CD4-positive, alpha-beta T cell treated with Interleukin-15 for 1 hour (primary cell): ENCODE data around the gene FGF9.
A peak's percentile ranks its signal among the peaks of the same experiment; 100 is the strongest.

Source experiments
- DNase-seq: peaks from one replicate; pipeline ENCODE4 v3.0.0-alpha.2; 2020

FGF9 gene

GRCh38 chr13:21670883-21671619 lies at the start of gene FGF9:
FGF9 (plus strand) TSS chr13:21671073; CDS start chr13:21671913, 840 bp downstream.
- peak; percentile 80 for DNase-seq

- DNase-seq: no peak
These were observed 45.5 kb upstream of the FGF9 start for GRCh38 chr13:21625366-21625765.

- DNase-seq: no peak
These were observed 38.7 kb upstream of the FGF9 start for GRCh38 chr13:21632196-21632595.

DNA sequence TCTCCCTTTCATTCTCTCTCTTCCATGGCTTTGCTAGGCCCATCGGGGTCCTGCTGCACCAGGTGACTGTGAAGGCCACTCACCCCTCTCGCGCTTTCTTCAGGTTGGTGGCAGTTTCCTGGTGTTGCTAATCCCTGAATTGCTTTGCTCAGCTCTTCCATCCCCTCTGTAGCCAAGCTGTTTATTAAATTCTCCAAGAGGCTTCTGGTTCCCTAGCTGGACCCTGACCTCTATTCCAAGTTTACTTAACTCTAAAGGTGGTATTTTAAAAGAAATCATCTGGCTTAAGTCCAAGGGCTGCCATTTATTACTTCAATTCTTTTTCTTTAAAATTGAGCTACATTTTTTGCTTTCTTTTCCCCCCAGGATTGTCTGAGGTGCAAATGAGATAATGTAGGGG lies 34.2 kb upstream of the FGF9 start:
- no peak for DNase-seq

- peak; percentile 29 for DNase-seq
These were observed 33.6 kb upstream of the FGF9 start for GRCh38 chr13:21637296-21637695.

DNA sequence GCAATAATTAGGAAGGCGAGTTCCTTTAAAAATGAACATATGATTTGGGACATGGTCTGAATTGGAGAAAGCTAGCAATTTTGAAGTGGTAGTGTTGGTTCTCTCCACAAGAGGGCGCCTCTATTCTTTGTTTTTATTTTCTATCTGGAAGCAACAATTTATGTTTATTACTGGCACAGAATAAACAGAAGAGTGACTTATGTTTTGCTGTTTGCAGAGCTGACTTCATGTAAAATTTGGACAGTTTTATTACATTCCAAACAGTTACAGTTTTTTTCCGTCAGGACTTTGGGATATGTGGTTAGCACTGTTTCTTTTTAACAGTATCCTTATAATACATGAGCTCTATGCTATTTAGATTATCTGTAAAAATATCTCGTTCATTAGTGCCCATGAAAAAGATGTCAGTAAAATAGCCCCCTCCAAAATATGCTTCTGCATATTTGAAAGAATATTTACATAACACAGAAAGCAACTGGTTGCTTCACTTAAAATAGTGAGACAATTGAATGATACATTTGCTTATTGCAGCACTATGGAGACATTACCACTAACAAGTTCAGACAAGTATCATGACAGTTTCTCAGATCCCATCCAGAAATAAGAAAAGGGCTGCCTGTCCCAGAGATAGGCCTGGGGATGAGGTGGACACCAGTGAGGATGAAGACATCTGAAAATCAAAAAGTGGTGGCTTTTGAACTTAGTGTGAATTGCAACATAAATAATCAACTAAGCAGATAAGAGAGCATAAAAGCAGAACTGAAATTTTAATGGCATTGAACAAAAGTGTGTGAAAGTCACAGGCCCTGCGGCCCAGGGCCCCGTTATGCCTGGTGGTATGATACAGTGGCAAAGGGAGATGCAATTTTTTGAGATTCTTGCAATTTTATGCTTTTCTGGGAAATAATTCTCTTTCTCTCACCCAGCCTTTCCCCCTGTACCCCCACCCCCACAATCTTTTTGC lies 32.3 kb upstream of the FGF9 start:
- DNase-seq: no peak

GRCh38 chr13:21639561-21639960 lies 31.3 kb upstream of the FGF9 start:
- no peak for DNase-seq

DNA sequence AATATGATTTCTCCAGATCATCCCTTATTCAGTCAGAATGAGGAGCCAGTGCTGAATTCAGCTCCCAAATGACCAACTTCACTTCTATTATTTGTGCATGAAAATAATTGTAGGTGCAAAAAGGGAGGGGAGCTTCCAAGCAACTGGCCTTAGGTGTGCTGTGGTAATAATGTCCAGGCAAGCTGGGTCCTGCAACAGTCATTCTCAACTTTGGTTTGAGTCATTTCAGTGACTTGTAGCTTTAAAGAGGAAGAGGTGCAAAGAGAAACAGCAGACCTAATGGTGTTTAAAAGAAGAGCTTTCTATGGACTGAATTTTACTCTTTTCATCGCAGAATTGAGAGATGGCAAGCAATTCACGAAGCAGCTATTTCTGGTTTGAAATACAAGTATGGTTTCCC lies 29.2 kb upstream of the FGF9 start:
- DNase-seq: no peak

DNA sequence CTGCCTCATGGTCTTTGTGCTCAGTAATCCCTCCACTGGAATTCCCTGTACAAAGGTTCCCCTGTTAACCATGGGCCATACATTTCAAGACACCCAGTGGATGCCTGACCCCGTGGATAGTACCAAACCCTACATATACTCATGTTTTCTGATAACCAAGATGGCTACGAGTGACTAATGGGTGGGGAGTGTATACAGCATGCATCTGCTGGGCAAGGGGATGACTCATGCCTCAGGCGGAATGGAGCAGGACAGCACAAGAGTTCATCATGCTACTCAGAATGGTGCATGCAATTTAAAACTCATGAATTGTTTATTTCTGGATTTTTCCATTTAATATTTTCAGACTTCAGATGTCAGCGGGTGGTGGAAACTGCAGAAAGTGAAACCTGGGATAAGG lies 13.3 kb upstream of the FGF9 start:
- no peak for DNase-seq

GRCh38 chr13:21659087-21659486 lies 11.8 kb upstream of the FGF9 start:
- DNase-seq: no peak

DNA sequence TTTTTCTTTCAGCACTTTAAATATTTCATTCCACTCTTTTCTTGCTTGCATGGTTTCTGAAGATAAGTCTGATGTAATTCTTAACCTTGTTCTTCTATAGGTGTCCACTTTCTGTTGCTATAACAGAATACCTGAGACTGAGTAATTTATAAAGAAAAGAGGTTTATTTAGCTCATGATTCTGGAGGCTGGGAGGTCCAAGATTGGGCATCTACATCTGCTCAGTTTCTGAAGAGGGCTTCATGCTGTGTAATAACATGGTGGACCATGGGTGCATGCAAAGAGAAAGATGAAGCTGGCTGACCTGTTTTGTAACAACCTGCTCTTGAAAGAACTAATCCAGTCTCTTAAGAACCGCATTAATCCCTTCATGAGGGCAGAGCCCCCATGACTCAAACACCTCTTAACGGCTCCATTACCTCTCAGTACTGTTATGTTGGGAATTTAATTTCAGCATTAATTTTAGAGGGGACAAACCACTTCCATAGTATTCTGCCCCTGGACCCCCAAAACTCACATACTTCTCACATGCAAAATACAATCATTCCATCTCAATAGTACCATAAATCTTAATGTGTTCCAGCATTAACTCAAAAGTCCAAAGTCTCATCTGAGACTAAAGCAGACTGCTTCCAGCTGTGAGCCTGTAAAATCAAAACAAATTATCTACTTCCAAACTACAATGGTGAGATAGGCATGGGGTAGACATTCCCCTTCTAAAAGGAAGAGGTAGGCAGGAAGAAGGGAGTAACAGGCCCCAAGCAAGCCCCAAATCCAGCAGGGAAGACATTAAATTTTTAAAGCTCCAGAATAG lies 9.6 kb upstream of the FGF9 start:
- no peak for DNase-seq

- no peak for DNase-seq
These were observed 7.7 kb upstream of the FGF9 start for GRCh38 chr13:21663197-21663596.

DNA sequence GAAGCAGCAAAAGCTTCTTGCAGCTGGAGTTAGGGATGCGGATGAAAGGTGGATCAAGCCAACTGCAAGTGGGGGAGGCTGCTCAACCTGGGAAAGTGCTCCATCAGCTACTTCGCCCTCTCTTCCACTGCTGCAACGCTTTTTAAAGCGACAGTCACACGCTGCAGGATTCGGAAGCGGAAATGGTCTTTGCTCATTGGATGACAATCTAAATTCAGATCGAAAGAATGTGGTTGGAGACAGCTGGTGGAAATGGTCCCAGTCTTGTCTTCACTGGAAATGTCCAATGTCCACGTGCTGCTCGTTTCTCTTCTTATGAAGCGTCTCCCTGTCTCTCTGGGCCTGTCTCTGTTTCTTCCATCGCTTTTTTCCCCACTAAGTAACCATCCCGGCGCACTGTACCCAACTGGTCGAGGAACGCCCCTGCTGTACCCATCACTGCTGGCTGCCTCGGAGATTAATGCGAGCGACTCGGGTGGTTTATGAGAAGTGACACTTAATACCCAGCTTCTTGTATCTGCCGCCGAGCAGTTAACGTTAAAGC lies 2.1 kb upstream of the FGF9 start:
- DNase-seq: no peak

- peak; percentile 61 for DNase-seq
These were observed 629 bp upstream of the FGF9 start for GRCh38 chr13:21670006-21670882.

GRCh38 chr13:21671620-21672286 lies 880 bp downstream of the FGF9 start:
- DNase-seq: no peak

DNA sequence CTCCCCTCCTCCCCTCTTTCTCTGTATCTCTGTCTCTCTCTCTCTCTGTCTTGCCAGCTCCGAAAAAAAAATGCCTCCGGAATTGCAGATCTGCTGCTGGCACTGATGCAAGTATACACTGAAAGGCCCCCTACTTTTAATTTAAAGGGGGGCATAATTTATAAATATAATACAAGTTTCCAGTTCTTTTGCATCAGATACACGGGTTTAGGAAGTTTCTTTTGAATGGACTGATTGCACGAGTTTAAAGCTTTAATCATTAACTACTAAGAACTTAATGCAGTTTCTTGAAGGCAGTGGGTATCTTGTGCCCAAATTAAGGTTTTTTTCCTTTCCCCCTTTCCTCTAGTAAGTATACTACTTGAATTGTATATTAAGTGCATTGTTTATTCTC lies 1.4 kb downstream of the FGF9 start:
- DNase-seq: no peak

- DNase-seq: no peak
These were observed 2.1 kb downstream of the FGF9 start for GRCh38 chr13:21672796-21673538.

DNA sequence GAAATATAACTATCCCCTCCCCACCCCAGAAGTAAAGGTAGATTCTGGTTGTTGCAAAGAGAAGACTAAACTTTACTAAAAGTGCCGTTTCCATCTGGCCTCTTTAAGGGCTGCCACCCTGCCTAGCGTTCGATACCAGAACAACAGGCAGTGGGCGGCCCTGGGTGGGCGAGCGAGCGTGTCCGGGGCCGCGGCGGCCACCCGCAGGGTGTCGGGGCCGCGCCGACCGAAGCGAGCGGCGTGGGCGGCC lies 2.6 kb downstream of the FGF9 start:
- DNase-seq: no peak

GRCh38 chr13:21673789-21674489 lies 3.1 kb downstream of the FGF9 start:
- no peak for DNase-seq

GRCh38 chr13:21674490-21675009 lies 3.7 kb downstream of the FGF9 start:
- no peak for DNase-seq
